Activated naive CD8-positive, alpha-beta T cell treated with anti-CD3 and anti-CD28 coated beads, Interleukin-2, amount 50 U/mL, for 16 hours (primary cell): ENCODE measurements around the gene HTR3D.
"Not testable (repeated sequence)": the region's sequence is repeated elsewhere in the genome, so short reads cannot be mapped to it uniquely, and the experiment has no call there.

Experiments used
- DNase-seq: peaks from one replicate; pipeline ENCODE4 v3.0.0-alpha.2; 2020; ENCODE audit warnings: low read depth, low spot score

HTR3D gene

DNA sequence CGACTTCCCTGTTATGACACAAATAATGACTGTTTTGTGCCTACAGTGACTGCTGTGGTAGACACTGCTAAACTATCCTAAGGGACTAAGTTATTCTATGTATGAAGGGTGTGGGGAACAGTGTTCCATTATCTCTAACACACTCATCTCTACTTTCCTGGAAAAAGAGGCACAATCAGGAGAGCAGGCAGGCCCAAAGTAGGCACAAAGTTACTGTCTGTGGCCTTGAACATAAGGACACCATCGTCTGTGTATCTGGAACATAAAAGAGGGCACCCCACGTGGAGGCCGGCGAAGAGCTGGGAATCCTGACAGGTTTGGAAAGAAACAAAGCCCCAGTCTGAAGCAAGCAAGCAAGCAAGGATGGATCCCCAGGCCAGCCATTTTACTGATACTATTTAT, 15.4 kb upstream of the HTR3D start:
- DNase-seq: no peak

DNA sequence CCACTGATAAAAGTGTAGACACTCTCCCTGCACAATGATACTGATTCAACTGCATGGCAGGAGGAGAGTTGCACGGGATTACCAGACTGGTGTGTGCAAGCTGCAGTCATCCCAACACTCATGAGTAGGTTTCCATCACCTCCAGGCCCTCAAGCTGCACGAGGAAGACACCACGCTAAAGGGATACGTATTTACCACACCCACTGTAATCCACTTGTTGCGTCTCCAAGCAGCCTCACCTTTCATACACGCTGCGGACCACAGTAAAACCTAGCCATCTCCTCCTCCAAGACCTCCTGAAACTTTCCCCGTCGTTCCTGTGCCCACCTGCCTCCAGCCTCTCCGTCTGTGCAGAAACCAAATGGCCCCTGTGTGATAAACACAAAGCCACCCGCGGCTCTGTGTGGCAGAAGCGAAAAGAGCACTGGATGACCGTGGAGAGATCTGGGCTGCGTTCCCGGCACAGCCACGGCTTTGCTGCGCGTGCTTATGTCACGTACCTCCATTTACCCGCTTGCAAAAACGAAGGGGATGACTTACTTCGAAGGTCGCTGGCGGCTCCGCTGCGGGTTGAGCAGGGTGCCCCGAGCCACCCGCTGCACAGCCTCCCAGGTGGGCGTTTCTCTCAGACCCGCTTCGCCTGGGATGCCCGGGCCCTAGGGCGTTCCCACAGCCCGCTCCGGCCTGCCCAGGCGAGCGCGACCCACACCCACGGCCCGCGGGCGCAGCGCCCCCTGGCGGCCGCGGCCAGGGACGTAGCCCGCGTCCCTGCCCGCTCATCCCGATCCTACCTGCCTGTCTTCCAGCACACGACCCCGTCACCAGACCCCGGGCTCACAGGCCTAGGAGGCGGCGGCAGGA, 14.5 kb upstream of the HTR3D start:
- DNase-seq: no peak

DNA sequence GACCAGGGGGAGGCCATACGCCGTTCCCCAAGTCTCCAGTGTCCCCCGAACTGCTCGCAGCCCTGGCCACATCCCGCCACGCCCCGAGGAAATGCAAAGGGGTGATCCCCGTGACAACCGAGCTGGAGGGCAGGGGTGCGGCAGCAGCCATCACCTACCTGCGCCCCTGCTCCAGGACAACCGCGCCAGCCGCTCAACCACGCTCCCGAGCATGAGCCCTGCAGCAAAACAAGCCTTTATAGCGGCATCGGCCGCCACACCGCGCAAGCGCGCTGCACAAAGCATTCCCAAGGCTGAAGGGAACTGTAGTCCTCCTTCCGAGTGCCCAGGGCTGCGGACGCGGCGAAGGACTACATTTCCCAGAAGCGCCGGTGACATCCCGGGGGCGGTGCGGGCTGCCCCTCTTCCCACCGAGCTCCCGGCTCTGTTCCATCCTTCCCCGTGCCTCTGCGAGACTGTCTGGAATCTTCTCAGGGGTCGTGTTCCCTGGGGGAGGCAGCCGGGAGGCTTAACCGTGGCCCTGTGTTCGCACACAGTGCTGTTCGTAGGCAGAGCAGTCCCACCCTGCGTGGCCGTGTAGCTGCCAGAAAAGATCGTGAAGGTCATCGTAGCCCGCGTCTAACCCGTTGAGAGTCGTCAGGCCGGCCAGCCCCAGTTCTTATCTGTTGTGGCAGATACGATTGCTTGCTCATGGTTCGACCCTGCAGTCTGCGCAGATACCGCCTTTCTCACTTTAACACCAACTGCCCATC, 13.7 kb upstream of the HTR3D start, which contains the start of gene ABCC5:
ABCC5 (minus strand) TSS at position 213 of the 752 bp plus-strand sequence. CDS start 3,492 bp downstream, outside the sequence.
- DNase-seq: peak; percentile 49

DNA sequence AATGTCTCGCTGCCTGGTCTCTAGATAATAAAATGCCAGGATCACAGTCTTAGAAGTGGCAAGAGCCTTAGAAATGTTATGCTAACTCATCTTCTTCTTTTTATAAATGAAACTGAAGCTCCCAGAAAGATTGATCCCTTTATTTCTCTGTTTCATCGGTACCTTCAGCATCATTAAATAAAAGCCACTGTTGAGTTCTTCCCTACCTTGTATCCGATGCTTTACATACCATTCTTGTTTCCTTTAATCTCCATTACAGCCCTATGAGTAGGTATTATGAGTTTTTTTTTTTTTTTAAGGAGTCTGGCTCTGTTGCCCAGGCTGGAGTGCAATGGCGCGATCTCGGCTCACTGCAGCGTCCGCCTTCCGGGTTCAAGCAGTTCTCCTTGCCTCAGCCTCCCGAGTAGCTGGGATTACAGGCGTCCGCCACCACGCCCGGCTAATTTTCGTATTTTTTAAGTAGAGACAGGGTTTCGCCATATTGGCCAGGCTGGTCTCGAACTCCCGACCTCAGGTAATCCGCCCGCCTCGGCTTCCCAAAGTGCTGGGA, 13.0 kb upstream of the HTR3D start:
- no peak for DNase-seq

DNA sequence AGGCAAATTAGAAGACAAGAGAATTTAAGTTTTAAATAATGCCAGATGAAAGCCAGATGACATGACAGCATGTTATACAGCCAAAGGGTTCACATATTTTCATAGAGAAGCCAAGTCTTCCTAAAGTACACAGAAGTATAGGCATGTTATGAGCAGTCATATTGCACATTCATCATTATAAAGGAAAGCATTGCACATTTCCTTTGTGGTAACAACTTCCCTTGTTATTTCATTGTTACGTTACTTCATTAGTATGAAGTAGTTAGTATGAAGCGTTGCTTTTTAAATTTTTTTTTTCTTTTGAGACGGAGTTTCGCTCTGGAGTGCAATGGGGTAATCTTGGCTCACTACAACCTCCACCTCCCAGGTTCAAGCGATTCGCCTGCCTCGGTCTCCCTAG, 9.2 kb upstream of the HTR3D start:
- DNase-seq: no peak

DNA sequence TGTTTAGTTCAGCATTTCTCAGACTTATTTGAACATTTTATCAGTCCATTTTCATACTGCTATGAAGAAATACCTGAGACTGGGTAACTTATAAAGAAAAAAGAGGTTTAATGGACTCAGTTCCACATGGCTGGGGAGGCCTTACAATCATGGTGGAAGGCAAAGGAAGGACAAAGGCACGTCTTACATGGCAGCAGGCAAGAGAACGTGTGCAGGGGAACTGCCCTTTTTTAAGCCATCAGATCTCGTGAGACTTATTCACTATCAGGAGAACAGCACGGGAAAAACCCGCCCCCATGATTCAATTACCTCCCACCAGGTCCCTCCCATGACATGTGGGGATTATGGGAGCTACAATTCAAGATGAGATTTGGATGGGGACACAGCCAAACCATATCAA, 6.3 kb upstream of the HTR3D start:
- not testable (repeated sequence) for DNase-seq

DNA sequence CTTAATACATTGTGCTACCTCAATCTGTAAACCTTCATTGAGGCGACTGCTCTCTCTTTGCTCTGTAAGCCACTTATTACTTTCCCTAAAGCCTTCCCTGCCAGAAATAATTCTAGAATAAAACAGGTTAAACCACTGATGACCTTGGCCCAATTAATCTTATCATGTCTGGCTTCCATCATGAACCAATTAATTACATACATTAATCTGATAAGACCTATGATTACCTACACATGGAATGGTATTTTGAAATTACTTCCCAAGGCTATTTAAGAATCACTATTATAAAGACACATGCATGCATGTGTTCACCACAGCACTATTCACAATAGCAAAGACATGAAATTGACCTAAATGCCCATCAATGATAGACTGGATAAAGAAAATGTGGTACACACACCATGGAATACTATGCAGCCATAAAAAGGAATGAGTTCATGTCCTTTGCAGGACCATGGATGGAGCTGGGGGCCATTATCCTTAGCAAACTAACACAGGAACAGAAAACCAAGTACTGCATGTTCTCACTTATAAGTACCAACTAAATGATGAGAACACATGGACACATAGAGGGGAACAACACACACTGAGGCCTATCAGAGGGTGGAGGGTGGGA, 3.2 kb upstream of the HTR3D start:
- not testable (repeated sequence) for DNase-seq

DNA sequence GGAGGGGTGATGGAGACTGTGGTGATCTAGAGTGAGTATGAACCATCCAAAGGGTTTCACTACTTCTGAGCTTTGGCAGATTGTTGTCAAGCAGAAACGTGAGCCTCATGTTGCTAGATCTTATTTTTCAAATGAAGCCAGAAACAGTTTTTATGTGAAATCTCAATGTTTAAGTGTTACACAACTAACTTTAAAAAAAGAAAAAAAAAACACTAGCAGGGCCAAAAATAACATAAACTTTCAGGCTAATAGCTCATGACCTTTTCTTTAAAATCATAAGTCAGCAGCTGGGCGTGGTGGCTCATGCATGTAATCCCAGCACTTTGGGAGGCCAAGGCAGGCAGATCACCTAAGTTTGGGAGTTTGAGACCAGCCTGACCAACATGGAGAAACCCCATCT, 2.1 kb upstream of the HTR3D start:
- DNase-seq: no peak

DNA sequence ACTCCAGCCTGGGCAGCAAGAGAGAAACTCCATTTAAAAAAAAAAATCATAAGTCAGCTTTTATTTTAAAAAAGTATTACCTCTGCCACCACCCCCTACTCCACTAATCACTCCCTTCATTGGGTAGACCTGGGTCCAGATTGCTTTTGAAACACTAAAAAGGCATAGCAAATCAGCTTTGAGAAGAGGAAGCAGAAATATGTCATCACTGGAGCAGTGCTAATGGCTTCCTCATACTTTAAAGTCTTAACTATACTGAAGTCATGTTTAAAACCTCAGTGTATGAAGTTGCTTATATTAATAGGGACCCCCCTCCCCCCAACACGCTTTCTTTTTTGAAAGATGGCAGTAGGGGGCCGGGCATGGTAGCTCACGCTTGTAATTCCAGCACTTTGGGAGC, 1.0 kb upstream of the HTR3D start:
- DNase-seq: no peak

DNA sequence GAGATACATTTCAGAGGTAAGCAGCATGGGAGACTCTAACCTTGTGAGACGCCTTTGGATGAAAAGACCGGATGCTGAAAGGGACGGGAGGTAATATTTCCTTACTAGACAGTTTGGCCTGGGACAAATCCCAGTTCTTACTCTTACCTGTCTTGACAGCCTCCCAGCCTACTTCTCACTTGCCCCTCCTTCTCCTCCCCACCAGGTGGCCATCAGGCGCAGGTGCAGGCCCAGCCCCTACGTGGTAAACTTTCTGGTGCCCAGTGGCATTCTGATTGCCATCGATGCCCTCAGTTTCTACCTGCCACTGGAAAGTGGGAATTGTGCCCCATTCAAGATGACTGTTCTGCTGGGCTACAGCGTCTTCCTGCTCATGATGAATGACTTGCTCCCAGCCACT, 6.3 kb downstream of the HTR3D start:
- no peak for DNase-seq

DNA sequence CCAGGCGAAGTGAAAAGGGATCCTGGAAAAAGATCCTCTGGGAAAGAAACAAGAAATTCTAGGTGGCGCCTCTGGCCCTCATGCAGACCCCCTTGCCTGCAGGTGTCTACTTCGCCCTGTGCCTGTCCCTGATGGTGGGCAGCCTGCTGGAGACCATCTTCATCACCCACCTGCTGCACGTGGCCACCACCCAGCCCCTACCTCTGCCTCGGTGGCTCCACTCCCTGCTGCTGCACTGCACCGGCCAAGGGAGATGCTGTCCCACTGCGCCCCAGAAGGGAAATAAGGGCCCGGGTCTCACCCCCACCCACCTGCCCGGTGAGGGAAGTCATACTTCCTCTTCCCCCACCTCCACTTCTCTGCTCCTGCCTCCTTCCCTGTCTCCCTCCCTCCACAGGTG, 6.8 kb downstream of the HTR3D start:
- DNase-seq: not testable (repeated sequence)

DNA sequence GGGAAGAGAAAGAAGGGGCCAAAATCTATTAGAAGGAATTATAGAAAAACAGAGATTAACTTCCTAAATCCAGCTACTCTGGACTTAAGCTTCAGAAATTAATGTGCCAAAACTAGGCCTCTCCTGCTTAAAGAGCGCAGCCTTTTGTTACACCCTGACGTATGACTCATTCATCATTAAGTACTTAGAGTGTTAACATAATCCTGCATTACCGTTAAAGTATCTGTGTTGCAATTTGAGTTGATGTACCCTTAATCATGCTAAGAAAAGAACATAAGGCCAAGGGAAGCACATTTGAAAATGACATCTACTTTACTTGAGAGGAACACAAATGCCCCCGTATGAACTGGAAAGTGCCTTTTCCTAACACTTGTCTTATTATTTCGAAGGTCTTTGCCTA, 7.9 kb downstream of the HTR3D start:
- no peak for DNase-seq

DNA sequence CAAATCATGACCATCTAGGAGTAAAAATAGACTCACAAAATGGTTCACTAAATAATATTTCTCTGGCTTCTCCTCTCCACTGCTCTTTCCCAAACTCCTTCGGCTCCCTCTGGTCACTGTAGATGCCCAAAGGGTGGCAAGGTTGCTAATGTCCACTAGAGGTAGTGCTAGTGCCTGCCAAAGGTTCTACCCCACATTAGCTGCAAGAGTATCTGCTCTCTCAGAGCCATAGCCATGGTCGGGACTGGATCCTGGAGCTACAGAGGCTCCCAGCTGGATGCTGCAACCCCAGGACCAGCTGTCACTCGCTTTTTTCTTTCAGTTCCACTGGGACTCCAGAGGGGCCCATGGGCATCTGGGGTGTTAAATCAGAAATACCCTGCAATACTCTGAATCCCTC, 8.5 kb downstream of the HTR3D start:
- no peak for DNase-seq

DNA sequence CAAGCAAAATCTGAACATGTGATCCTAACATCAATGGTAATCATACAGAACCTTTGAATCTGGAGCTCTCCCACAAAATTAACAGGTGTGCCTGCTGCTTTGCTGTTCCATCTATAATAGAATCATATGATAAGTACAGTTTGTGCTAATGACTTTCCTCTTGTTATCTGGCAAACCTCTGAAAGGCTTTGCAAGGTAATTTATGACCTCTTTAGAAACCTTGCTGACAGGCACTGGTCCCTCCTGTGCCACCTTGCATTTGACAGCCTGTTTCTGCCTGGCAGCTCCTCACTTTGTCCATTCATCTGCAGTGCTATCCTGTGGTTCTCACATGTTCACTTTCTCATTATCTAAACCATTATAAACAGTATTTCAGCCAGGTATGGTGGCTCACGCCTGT, 11.1 kb downstream of the HTR3D start:
- DNase-seq: no peak

DNA sequence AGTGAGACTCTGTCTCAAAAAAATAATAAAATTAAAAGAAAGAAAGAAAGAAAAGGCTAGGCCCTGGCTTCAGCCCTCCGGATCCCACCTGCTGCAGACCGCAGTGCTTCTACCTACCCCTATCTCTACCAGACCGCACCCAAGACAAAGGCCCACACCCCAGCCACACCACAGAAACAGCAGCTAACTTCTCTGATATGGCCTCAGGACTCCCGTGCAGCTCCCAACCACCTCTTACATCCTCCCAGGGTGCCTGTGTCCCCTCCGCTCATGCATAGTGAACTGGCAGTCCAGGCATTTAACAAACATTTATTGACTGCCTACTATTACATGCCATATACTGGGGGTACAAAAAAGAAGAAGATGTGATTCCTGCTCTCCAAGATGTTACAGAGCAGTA, 14.5 kb downstream of the HTR3D start:
- no peak for DNase-seq

DNA sequence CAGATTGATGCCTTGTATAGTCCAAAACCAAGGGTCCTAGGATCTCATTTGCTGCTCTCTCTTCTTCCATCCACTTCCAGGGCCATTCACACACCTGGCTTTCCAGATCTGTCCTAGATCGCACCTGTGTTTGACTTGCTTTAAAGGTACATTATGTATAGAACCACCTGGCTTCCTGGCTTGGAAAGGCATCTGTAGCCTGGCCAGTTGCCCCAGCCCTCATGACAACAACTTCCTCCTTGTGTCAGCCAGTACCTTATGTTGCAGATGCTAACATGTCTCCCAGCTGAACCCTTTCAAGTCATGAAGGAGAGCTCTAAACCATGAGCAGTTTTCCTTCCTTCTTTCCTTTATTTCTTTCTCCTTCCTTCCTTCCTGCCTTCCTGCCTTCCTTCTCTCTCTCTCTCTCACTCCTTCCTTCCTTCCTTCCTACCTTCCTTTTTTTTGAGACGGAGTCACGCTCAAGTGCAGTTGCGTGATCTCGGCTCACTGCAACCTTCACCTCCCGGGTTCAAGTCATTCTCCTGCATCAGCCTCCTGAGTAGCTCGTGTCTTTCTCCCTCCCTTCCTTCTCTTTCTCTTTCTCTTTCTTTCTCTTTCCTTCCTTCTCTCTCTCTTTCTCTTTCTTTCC, 18.8 kb downstream of the HTR3D start:
- DNase-seq: no peak

DNA sequence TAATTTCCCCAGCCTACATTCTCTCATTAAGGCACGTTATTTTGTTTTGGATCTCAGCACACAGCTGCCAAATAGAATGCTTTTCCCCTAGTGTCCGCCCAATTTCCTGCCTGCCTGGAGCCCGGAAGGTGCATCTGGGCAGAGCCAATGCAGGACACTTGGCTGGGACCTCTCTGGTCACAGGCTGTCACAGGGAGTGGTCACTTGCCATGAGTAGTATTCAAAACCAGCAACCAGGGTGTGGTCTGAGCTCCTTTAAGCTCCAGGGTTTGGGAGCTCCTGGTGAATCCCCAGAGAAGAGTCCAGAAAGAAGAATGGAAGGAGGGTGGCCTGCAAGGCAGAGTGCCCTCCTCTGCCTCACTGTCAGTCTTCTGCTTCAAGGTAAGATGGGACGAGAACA, 21.2 kb downstream of the HTR3D start, which contains the start of gene HTR3C:
HTR3C (plus strand) TSS at position 281 of the 400 bp plus-strand sequence; CDS start at position 315, 34 bp downstream.
- no peak for DNase-seq

DNA sequence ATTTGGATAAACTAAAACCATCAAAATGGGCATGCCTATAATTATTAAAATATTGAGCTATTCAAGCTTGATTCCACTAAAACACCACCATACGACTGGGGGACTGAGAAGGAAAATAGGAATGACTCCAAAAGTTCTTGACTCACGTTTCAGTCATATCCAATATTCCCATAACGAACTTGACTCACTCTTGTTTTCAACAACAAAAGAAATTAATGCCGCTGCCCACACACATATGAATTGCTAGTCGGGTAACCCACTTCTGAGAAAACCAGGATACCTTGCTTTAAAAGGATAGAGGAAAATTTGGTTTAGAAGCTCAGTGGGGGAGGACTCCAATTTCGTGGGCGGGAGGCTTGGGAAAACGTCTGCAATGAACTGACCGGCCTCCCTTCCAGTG, 26.5 kb downstream of the HTR3D start:
- DNase-seq: no peak

DNA sequence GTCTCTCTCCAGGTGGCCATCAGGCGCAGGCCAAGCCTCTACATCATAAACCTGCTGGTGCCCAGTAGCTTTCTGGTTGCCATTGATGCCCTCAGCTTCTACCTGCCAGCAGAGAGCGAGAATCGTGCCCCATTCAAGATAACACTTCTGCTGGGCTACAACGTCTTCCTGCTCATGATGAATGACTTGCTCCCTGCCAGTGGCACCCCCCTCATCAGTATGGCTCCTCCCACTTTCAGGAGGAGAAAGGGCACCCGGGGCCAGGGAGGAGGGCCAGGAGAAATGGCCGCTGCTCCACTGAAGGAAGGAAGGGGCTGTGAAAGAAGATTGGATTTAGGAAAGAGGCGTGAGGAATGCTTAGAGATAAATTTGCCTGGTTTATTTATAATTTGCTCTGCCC, 27.9 kb downstream of the HTR3D start:
- DNase-seq: no peak

DNA sequence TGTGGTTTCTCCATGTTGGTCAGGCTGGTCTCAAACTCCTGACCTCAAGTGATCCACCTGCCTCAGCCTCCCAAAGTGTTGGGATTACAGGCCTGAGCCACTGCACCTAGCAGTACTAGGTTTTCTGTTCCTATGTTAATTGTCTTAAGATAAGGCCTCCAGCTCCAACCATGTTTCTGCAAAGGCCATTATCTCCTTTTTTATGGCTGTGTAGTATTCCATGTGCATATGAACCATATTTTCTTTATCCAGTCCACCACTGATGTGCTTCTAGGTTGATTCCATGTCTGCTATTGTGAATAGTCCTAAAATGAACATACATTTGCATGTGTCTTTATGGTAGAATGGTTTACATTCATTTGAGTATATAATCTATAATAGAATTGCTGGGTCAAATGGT, 31.1 kb downstream of the HTR3D start:
- DNase-seq: no peak

DNA sequence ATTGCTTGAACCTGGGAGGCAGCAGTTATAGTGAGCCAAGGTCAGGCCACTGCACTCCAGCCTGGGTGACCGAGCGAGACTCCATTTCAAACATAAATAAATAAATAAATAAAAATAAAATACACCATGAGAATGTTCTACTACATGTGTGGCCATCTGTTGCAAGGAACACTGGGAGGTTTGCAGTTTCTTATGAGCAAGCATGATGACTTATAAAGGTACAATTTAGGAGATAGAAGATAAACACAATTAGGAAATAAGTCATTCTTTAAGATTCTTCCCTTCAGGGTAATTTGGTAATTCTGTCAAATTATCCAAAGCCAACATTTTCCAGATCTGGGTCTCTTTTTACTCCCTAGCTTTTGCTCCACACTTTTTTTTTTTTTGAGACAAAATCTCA, 34.7 kb downstream of the HTR3D start:
- DNase-seq: no peak
